Cardiac septum (tissue), 1 donor: ENCODE measurements around the gene TRMT5. TPM values are rescaled to one million over a fixed set of nuclear protein-coding genes. Genes with fewer than 3 reads are reported as not detected.

Source experiments
- total RNA-seq: library from RNA; stranded (reverse); fragmentation: NEBNext Ultra II Directional; extraction: Animal tissue kit (Norgen Biotek cat#: 25700); gene quantifications from one replicate; pipeline ENCODE4 v1.2.1, GENCODE V29; 2021
- donor health status: DM: no; HTN: no; CAD: no.

Gene TRMT5
- total RNA-seq, 1 donor from 2014 or later = 6.5 TPM

Other genes with a start within 250 kb of the TRMT5 start
- 29.9 TPM for gene MNAT1, start 246.3 kb downstream of the TRMT5 start, total RNA-seq
- 4.1 TPM for gene SLC38A6, start 166 bp upstream of the TRMT5 start, total RNA-seq